ENCODE data around the gene MTMR2.
"Not testable (repeated sequence)": the region's sequence is repeated elsewhere in the genome, so short reads cannot be mapped to it uniquely, and the experiment has no call there.

GRCh38 chr11:95806464-95806863 lies 117.4 kb downstream of the MTMR2 start:
- TF ChIP-seq ZBTB33 (IDR thresholded peaks at IDR 0.05); USF1 (IDR thresholded peaks at IDR 0.05; ENCODE audit: borderline replicate concordance, extremely low read length, insufficient read depth, low read depth, low read length); ATF2 (IDR thresholded peaks at IDR 0.05; ENCODE audit: low read length); CTCF (IDR thresholded peaks at IDR 0.05 in 2 of 3, conservative IDR thresholded peaks at IDR 0.05 in 1 of 3; ENCODE audit: control insufficient read depth in 2 of 3, extremely low read depth in 1 of 3, insufficient read depth in 1 of 3, low read depth in 3 of 3, low read length in 3 of 3); TAF1 (IDR thresholded peaks at IDR 0.05; ENCODE audit: borderline replicate concordance, low read depth, low read length); EP300 (IDR thresholded peaks at IDR 0.05; ENCODE audit: borderline replicate concordance in 1 of 2, control insufficient read depth in 1 of 2, low read depth in 2 of 2, low read length in 2 of 2); ZZZ3 (IDR thresholded peaks at IDR 0.05; ENCODE audit: control insufficient read depth, insufficient read length, low read depth): not testable (repeated sequence)
- TF ChIP-seq, protein P1, sequence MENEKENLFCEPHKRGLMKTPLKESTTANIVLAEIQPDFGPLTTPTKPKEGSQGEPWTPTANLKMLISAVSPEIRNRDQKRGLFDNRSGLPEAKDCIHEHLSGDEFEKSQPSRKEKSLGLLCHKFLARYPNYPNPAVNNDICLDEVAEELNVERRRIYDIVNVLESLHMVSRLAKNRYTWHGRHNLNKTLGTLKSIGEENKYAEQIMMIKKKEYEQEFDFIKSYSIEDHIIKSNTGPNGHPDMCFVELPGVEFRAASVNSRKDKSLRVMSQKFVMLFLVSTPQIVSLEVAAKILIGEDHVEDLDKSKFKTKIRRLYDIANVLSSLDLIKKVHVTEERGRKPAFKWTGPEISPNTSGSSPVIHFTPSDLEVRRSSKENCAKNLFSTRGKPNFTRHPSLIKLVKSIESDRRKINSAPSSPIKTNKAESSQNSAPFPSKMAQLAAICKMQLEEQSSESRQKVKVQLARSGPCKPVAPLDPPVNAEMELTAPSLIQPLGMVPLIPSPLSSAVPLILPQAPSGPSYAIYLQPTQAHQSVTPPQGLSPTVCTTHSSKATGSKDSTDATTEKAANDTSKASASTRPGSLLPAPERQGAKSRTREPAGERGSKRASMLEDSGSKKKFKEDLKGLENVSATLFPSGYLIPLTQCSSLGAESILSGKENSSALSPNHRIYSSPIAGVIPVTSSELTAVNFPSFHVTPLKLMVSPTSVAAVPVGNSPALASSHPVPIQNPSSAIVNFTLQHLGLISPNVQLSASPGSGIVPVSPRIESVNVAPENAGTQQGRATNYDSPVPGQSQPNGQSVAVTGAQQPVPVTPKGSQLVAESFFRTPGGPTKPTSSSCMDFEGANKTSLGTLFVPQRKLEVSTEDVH (IDR thresholded peaks at IDR 0.05; ENCODE audit: low read depth, partially characterized antibody): not testable (repeated sequence)
